ENCODE measurements around the gene SPRTN.

SPRTN gene

DNA sequence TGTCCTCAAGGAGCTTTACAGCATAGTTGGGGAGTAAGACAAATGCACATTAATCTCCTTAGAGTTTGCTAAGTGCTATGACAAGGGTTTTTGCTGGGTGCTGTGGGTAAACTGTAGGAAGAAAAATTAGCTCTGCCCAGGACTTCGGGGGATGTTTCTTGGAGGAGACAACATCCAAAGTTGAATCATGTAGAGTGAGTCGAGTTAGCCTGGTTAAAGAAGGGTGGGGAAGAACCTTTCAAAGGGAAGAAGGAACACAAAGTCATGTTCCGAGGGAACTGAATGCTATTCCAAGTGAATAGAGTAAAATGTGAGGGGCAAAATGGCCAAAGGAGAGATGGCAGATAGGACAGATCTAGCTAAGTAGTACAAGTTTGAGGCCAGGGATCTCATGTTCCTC, 17.1 kb downstream of the SPRTN start:
- in situ Hi-C loops (cut with HindIII; ENCODE audit: low sequenced_read_pairs), result loop anchor here (25.0 kb wide), 1 partner anchor 232 kb away; no protein-coding TSS in a partner anchor
- H3K4me3 ChIP-seq (ENCODE audit: low read depth, low read length), result no peak overlapping the region
- no peak for DNase-seq (ENCODE audit: low read depth)
- TF ChIP-seq, protein P1, sequence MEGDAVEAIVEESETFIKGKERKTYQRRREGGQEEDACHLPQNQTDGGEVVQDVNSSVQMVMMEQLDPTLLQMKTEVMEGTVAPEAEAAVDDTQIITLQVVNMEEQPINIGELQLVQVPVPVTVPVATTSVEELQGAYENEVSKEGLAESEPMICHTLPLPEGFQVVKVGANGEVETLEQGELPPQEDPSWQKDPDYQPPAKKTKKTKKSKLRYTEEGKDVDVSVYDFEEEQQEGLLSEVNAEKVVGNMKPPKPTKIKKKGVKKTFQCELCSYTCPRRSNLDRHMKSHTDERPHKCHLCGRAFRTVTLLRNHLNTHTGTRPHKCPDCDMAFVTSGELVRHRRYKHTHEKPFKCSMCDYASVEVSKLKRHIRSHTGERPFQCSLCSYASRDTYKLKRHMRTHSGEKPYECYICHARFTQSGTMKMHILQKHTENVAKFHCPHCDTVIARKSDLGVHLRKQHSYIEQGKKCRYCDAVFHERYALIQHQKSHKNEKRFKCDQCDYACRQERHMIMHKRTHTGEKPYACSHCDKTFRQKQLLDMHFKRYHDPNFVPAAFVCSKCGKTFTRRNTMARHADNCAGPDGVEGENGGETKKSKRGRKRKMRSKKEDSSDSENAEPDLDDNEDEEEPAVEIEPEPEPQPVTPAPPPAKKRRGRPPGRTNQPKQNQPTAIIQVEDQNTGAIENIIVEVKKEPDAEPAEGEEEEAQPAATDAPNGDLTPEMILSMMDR (IDR thresholded peaks at IDR 0.05; ENCODE audit: low read depth, low read length, missing control alignments), result no peak

DNA sequence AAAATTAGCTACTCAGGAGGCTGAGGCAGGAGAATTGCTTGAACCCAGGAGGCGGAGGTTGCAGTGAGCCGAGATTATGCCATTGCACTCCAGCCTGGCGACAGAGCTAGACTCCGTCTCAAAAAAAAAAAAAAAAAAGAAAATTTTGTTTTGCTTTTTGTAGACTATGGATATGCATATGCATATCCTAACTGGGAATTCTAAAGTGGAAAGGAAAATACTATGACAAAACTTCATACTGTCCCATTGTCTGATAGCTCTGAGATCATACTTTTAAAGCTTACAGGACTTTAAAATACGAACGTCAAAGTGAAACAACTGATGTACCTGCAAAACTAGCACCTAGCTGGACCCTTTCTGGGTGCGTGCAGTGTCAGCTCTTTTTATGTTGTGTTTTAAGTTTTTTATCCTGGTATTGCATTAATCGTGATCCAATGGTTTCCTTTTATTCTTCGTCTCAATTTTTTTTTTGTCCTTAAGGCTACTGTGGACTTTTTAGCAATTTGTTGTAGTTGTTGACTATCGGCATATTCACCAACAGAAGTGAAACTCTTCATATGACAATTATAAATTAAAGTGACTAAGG, 19.2 kb downstream of the SPRTN start:
- in situ Hi-C loops (cut with HindIII; ENCODE audit: low sequenced_read_pairs), result loop anchor here (25.0 kb wide), 1 partner anchor 230 kb away; no protein-coding TSS in a partner anchor
- H3K4me3 ChIP-seq (ENCODE audit: low read depth, low read length), result no peak overlapping the region
- TF ChIP-seq, protein P1 (IDR thresholded peaks at IDR 0.05; ENCODE audit: low read depth, low read length, missing control alignments), result no peak
- DNase-seq (ENCODE audit: low read depth), result no peak

DNA sequence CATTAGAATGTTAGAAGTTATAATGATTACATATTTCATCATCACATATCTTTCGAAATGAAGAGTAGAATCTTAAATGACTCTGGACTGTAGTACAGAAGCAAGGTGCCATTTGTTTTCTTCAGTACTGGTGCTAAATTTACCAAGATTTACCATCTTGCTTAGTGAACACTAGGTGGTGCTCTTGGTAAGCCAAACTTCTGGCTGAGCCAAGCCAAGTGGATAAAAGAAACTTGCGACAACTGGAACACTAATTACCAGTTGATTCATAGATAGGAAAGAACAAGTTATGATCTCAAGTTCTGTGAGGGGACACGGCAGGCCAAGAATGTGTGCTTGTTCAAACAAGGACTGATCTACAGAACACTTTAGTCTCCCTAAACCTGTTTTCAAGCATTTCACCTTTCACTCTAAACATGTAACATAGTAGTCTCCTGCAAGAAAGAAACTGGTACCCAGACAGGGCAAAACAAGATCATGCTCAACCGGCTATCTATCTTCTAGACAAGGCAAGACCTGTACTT, 19.8 kb downstream of the SPRTN start:
- H3K4me3 ChIP-seq (ENCODE audit: low read depth, low read length), result no peak overlapping the region
- in situ Hi-C loops (cut with HindIII; ENCODE audit: low sequenced_read_pairs), result loop anchor here (25.0 kb wide), 1 partner anchor 229 kb away; no protein-coding TSS in a partner anchor
- TF ChIP-seq, protein P1 (IDR thresholded peaks at IDR 0.05; ENCODE audit: low read depth, low read length, missing control alignments), result peak; percentile 65
- peak; percentile 57 for DNase-seq (ENCODE audit: low read depth)

DNA sequence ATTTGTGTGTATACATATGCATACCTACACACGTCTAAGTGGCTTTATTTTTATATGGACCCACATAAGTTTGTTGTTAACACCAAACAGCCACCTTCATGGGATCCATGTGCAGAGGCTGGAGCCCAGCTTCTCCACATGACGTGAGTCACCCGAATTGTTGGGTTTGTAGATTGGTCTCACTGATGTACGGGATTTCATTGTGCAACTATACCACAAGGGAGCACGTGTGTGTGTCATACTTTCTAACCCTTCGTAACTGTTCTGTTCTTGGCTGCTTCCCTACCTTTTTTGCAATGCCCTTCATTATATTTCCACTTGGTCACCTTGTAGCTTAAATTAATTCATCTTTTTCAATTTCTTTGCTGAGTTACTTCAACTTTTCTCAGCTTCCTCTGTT, 21.0 kb downstream of the SPRTN start:
- TF ChIP-seq, protein P1 (IDR thresholded peaks at IDR 0.05; ENCODE audit: low read depth, low read length, missing control alignments), result no peak

DNA sequence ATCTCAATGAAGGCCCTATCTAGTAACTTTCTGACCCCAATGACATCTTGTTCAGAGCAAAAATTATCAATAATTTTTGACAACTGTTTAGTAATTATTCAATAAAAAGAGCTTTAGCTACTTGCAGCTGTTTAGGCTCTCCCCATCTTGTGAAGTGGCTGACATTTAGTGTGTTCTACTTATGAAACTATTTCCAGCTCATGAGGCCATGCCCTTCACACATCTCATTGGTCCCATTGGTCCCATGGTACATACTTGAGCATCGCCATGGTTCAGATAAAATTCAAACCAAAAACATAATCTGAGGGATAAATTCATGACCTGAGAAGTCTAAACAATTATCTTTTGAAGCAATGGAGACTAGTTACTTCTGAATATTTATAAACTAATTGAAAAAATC, 24.2 kb downstream of the SPRTN start:
- TF ChIP-seq, protein P1 (IDR thresholded peaks at IDR 0.05; ENCODE audit: low read depth, low read length, missing control alignments), result no peak
- in situ Hi-C loops (cut with HindIII; ENCODE audit: low sequenced_read_pairs), result loop anchor here (25.0 kb wide), 1 partner anchor 225 kb away; no protein-coding TSS in a partner anchor
- no peak for DNase-seq (ENCODE audit: low read depth)
- no peak overlapping the region for H3K4me3 ChIP-seq (ENCODE audit: low read depth, low read length)

More for the DNA sequence above, 21.0 kb downstream of the SPRTN start:
- no peak overlapping the region for H3K4me3 ChIP-seq (ENCODE audit: low read depth, low read length)
- DNase-seq (ENCODE audit: low read depth), result peak; percentile 62
- in situ Hi-C loops (cut with HindIII; ENCODE audit: low sequenced_read_pairs), result loop anchor here (25.0 kb wide), 1 partner anchor 228 kb away; no protein-coding TSS in a partner anchor

DNA sequence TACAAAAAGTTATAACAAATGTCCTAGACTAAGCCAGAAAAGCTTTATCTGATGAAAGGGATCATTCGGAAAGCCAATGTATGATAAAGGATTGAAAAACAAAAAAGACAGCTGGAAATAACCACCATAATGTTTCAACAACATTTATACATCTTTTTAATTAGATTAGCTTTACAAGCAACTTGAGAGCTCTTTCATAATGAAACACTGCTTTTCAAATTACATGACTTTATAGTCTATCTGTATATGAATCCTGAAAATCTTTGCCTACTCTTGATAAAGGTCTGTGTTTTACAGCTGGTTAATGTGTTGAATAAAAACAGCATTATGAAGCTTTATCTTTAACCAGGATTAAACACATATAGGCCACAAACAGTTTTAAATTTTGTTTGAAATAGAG, 25.5 kb downstream of the SPRTN start:
- in situ Hi-C loops (cut with HindIII; ENCODE audit: low sequenced_read_pairs), result loop anchor here (25.0 kb wide), 1 partner anchor 224 kb away; no protein-coding TSS in a partner anchor
- no peak for DNase-seq (ENCODE audit: low read depth)
- no peak overlapping the region for H3K4me3 ChIP-seq (ENCODE audit: low read depth, low read length)
- TF ChIP-seq, protein P1 (IDR thresholded peaks at IDR 0.05; ENCODE audit: low read depth, low read length, missing control alignments), result no peak

All from astrocyte of the cerebellum (primary cell).